ENCODE measurements around the gene CDKN1A. TPM values are rescaled to one million over a fixed set of nuclear protein-coding genes. Genes with fewer than 3 reads are reported as not detected.
"Not testable (repeated sequence)": the region's sequence is repeated elsewhere in the genome, so short reads cannot be mapped to it uniquely, and the experiment has no call there.

Gene CDKN1A
- total and polyA plus RNA-seq, 2 experiments from 2014 or later = 549 to 813 TPM

DNA sequence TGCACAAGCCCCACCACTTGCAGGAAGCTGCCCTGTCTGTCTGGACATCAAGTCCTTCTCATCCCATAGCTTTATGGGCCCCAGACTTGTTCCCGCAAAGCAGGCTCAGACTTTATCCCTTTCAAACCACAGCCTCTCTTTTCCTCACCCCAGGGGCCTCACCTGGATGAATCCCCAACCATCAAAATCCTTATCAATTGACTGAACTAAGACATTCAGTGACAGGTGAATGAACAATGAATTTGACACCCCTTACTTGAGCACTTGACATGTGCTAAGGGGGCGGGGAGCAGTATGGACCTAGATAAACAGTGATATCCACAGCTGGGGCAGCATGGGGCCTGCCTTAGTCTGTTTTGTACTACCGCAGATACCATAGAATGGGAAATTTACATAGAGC, 24.1 kb downstream of the CDKN1A start:
- Histone ChIP-seq H2AFZ (no peak overlapping the region), H3K9ac (no peak overlapping the region), H3K4me3 (no peak overlapping the region), H3K36me3 (ENCODE audit: low read depth) (no peaks in the 10 kb centered on the region), H3K9me2 (ENCODE audit: insufficient read depth) (no peaks in the 10 kb centered on the region), H3K4me1 (ENCODE audit: insufficient read depth) (peaks cover 7% of the 10 kb centered on the region; the same call in 1 of the 2 replicates), H3K27me3 (replicated peaks; ENCODE audit: insufficient read depth) (no peaks in the 10 kb centered on the region), H3K27ac (no peak overlapping the region), H4K20me1 (ENCODE audit: insufficient read depth) (no peaks in the 10 kb centered on the region), H3K79me2 (ENCODE audit: insufficient read depth) (no peaks in the 10 kb centered on the region), H3K9me3 (ENCODE audit: low read depth) (no peaks in the 10 kb centered on the region), H3F3A (ENCODE audit: insufficient read depth) (no peaks in the 10 kb centered on the region), H3K4me2 (ENCODE audit: unreplicated experiment) (no peak overlapping the region)
- TF ChIP-seq EZH2 (IDR thresholded peaks at IDR 0.05; ENCODE audit: insufficient read depth, poor library complexity, severe bottlenecking) (no peak), EZH2phosphoT487 (IDR thresholded peaks at IDR 0.05; ENCODE audit: insufficient read depth, low read depth) (no peak)
- no peak for DNase-seq
- in situ Hi-C loops (cut with MboI) = no loop called here
- WGBS, 2 experiments (ENCODE audit: low coverage in 1 of 2, low lambda C conversion rate in 2 of 2, missing lambda C conversion rate in 2 of 2) = 91 to 94% methylated on average over 3 of the region's 3 CpGs

- 73 to 76% methylated on average over 5 of the region's 5 CpGs for whole genome bisulfite sequencing, 2 experiments (ENCODE audit: low coverage in 1 of 2, low lambda C conversion rate in 2 of 2, missing lambda C conversion rate in 2 of 2)
- no peak overlapping the region for H2AFZ ChIP-seq
- no peaks in the 10 kb centered on the region for H3K27me3 ChIP-seq (replicated peaks; ENCODE audit: insufficient read depth)
- no peak overlapping the region for H3K9ac ChIP-seq
- H3K4me2 ChIP-seq (ENCODE audit: unreplicated experiment) = no peak overlapping the region
- H3K9me2 ChIP-seq (ENCODE audit: insufficient read depth) = no peaks in the 10 kb centered on the region
- H3K27ac ChIP-seq = no peak overlapping the region
- no peaks in the 10 kb centered on the region for H3K79me2 ChIP-seq (ENCODE audit: insufficient read depth)
- in situ Hi-C loops (cut with MboI) = no loop called here
- no peak for DNase-seq
- H3K36me3 ChIP-seq (ENCODE audit: low read depth) = no peaks in the 10 kb centered on the region
- no peak for TF ChIP-seq EZH2phosphoT487 (IDR thresholded peaks at IDR 0.05; ENCODE audit: insufficient read depth, low read depth)
- no peak for TF ChIP-seq EZH2 (IDR thresholded peaks at IDR 0.05; ENCODE audit: insufficient read depth, poor library complexity, severe bottlenecking)
- H3F3A ChIP-seq (ENCODE audit: insufficient read depth) = no peaks in the 10 kb centered on the region
- no peak overlapping the region for H3K4me3 ChIP-seq
- peaks cover 7% of the 10 kb centered on the region; the same call in 1 of the 2 replicates for H3K4me1 ChIP-seq (ENCODE audit: insufficient read depth)
- H4K20me1 ChIP-seq (ENCODE audit: insufficient read depth) = no peaks in the 10 kb centered on the region
- H3K9me3 ChIP-seq (ENCODE audit: low read depth) = no peaks in the 10 kb centered on the region
Observed at GRCh38 chr6:36703081-36703606, 24.6 kb downstream of the CDKN1A start.

- Histone ChIP-seq H3K9ac (no peak overlapping the region), H3K9me2 (ENCODE audit: insufficient read depth) (no peaks in the 10 kb centered on the region), H4K20me1 (ENCODE audit: insufficient read depth) (no peaks in the 10 kb centered on the region), H3K4me2 (ENCODE audit: unreplicated experiment) (no peak overlapping the region), H3K79me2 (ENCODE audit: insufficient read depth) (no peaks in the 10 kb centered on the region), H3K36me3 (ENCODE audit: low read depth) (no peaks in the 10 kb centered on the region), H3K4me3 (no peak overlapping the region), H3K4me1 (ENCODE audit: insufficient read depth) (peaks cover 7% of the 10 kb centered on the region; the same call in 1 of the 2 replicates), H3K27me3 (replicated peaks; ENCODE audit: insufficient read depth) (no peaks in the 10 kb centered on the region), H3K27ac (no peak overlapping the region), H2AFZ (no peak overlapping the region), H3F3A (ENCODE audit: insufficient read depth) (no peaks in the 10 kb centered on the region), H3K9me3 (ENCODE audit: low read depth) (no peaks in the 10 kb centered on the region)
- WGBS, 2 experiments (ENCODE audit: low coverage in 1 of 2, low lambda C conversion rate in 2 of 2, missing lambda C conversion rate in 2 of 2) = 92% methylated on average over 18 of the region's 18 CpGs
- no peak for DNase-seq
- in situ Hi-C loops (cut with MboI) = no loop called here
- TF ChIP-seq EZH2 (IDR thresholded peaks at IDR 0.05; ENCODE audit: insufficient read depth, poor library complexity, severe bottlenecking) = no peak
Observed at GRCh38 chr6:36703982-36704381, 25.5 kb downstream of the CDKN1A start.

DNA sequence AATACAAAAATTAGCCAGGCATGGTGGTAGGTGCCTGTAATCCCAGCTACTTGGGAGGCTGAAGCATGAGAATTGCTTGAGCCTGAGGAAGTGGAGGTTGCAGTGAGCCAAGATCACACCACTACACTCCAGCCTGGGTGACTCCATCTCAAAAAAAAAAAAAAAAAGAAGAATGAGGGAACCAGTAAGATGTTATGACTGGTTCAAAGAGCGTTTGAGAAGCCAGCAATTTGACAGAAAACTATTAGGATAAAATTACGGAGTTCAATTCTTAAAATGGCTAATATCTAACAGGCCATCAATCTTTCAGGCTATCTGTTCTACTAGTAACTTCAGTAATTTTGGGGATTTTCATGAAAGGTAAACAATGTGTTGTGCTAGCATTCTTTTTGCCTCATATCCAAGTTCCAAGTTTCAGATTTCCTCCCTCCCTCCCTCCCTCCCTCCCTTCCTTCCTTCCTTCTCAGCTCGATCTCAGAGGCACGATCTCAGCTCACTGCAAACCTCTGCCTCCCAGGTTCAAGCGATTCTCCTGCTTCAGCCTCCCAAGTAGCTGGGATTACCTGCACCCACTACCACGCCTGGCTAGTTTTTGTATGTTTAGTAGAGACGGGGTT, 26.6 kb downstream of the CDKN1A start:
- H4K20me1 ChIP-seq (ENCODE audit: insufficient read depth); H3K4me3 ChIP-seq; H3K9ac ChIP-seq; H3K4me2 ChIP-seq (ENCODE audit: unreplicated experiment); H3F3A ChIP-seq (ENCODE audit: insufficient read depth); H3K36me3 ChIP-seq (ENCODE audit: low read depth); H3K27ac ChIP-seq; DNase-seq; H3K27me3 ChIP-seq (replicated peaks; ENCODE audit: insufficient read depth); in situ Hi-C loops (cut with MboI); H3K9me2 ChIP-seq (ENCODE audit: insufficient read depth); H3K9me3 ChIP-seq (ENCODE audit: low read depth); H2AFZ ChIP-seq; H3K79me2 ChIP-seq (ENCODE audit: insufficient read depth); H3K4me1 ChIP-seq (ENCODE audit: insufficient read depth): not testable (repeated sequence)
- WGBS, 2 experiments (ENCODE audit: low coverage in 1 of 2, low lambda C conversion rate in 2 of 2, missing lambda C conversion rate in 2 of 2) = 73 to 78% methylated on average over 7 of the region's 7 CpGs

DNA sequence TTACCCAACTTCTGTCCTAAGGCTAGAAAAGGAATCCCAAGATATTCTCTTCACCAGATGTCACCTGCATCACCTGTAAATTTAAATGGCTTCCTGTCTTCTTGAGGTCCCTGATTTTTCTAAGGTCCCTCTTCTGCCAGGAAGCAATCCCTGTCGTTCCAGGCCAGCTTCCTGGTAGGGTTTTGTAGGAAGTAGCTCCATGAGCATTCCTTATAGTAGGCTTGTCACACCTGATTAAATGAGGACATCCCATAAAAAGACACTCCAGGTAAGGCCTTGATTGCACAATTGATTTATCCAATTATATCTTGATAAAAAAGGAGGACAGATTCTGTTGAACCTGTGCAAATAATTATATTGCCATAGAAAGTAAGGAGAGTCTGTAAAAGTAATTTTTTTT, 27.8 kb downstream of the CDKN1A start:
- no peak overlapping the region for H3K27ac ChIP-seq
- H3K4me1 ChIP-seq (ENCODE audit: insufficient read depth) = peaks cover 6% of the 10 kb centered on the region
- H3K27me3 ChIP-seq (replicated peaks; ENCODE audit: insufficient read depth) = no peaks in the 10 kb centered on the region
- no peak overlapping the region for H2AFZ ChIP-seq
- in situ Hi-C loops (cut with MboI) = no loop called here
- H3K4me2 ChIP-seq (ENCODE audit: unreplicated experiment) = no peak overlapping the region
- H3K4me3 ChIP-seq = no peak overlapping the region
- H3K79me2 ChIP-seq (ENCODE audit: insufficient read depth) = no peaks in the 10 kb centered on the region
- no peaks in the 10 kb centered on the region for H3K9me2 ChIP-seq (ENCODE audit: insufficient read depth)
- no peaks in the 10 kb centered on the region for H3K9me3 ChIP-seq (ENCODE audit: low read depth)
- no peaks in the 10 kb centered on the region for H4K20me1 ChIP-seq (ENCODE audit: insufficient read depth)
- H3K9ac ChIP-seq = no peak overlapping the region
- 70 to 76% methylated on average over 1 of the region's 1 CpG for WGBS, 2 experiments (ENCODE audit: low coverage in 1 of 2, low lambda C conversion rate in 2 of 2, missing lambda C conversion rate in 2 of 2)
- DNase-seq = no peak
- TF ChIP-seq EZH2 (IDR thresholded peaks at IDR 0.05; ENCODE audit: insufficient read depth, poor library complexity, severe bottlenecking) (no peak), EZH2phosphoT487 (IDR thresholded peaks at IDR 0.05; ENCODE audit: insufficient read depth, low read depth) (no peak)
- H3K36me3 ChIP-seq (ENCODE audit: low read depth) = no peaks in the 10 kb centered on the region
- H3F3A ChIP-seq (ENCODE audit: insufficient read depth) = 0 out of 2 replicates have a peak, but pooled peaks cover 4% of the 10 kb centered on the region

Measured in GM23248 (cell line).